Endothelial cell of umbilical vein (primary cell): Measurements from ENCODE around the gene JAZF1. TPM values are rescaled to one million over a fixed set of nuclear protein-coding genes. Genes with fewer than 3 reads are reported as not detected.

ENCODE experiments used
- BruUV-seq: library from RNA; stranded (reverse); fragments of 400-500 nt; replicated peaks from 2 replicates; lab custom pipeline; 2021; lab: Mats Ljungman, UMichigan
- CTCF ChIA-PET: fragments of 300-600, 350-600 bp; sonication (Branson Sonifier 250); formaldehyde crosslinking; loops from one replicate; lab custom pipeline; 2021; ENCODE audit warnings: antibody characterized with exemption, inconsistent platforms; lab: Charles Lee
- POLR2A ChIA-PET: fragments of 300-600, 350-600 bp; sonication (Branson Sonifier 250); formaldehyde crosslinking; loops from one replicate; lab custom pipeline; 2021; ENCODE audit warnings: antibody characterized with exemption, inconsistent platforms; lab: Charles Lee
- DNase-seq: peaks from one replicate; pipeline ENCODE4 v3.0.0-alpha.2; 2011; ENCODE audit warnings: low read depth, low spot score
- FAIRE-seq: peaks from 2 replicates; lab custom pipeline; 2011; peaks lifted over from hg19 to GRCh38; lab: Jason Lieb, UNC
- H2AFZ ChIP-seq: 2 replicates; pipeline ENCODE4 v1.6.0; 2012; ENCODE audit warnings: low read depth, low read length, control low read depth, inconsistent platforms
- H3K27ac ChIP-seq: 2 replicates; pipeline ENCODE4 v1.5.1; 2011; ENCODE audit warnings: low read depth, mild to moderate bottlenecking, control low read depth, low read length, moderate library complexity; ENCODE audit not compliant: insufficient read depth
- H3K27me3 ChIP-seq, 2 experiments: 2 replicates each; pipeline versions ENCODE4 v1.6.0 to v1.6.1; 2011; ENCODE audit warnings: low read length in 2 of 2, mixed read lengths in 1 of 2; ENCODE audit not compliant: control insufficient read depth in 2 of 2, insufficient read depth in 2 of 2
- H3K36me3 ChIP-seq, 2 experiments: 2 replicates in 1 of 2; 3 replicates in 1 of 2; pipeline ENCODE4 v1.5.1; 2011; ENCODE audit warnings: low read length in 2 of 2, mild to moderate bottlenecking in 1 of 2, moderate library complexity in 1 of 2; ENCODE audit not compliant: control insufficient read depth in 2 of 2, insufficient read depth in 2 of 2; ENCODE audit errors: extremely low read depth in 1 of 2
- H3K4me1 ChIP-seq: 3 replicates; pipeline ENCODE4 v1.5.1; 2011; ENCODE audit warnings: mild to moderate bottlenecking, low read length; ENCODE audit not compliant: control insufficient read depth, insufficient read depth; ENCODE audit errors: extremely low read depth
- H3K4me2 ChIP-seq: 2 replicates; pipeline ENCODE4 v1.6.1; 2011; ENCODE audit warnings: low read length, control low read depth, mixed read lengths; ENCODE audit not compliant: insufficient read depth
- H3K4me3 ChIP-seq, 3 experiments: fragments of 200-600 bp in 1 of 3; sonication (generic), shearing (Covaris generic) in 1 of 3; replicated peaks in 1 of 3; 2 replicates each; pipeline ENCODE4 v1.5.1; 2011 to 2016; ENCODE audit warnings: control low read depth in 3 of 3, low read length in 3 of 3, mild to moderate bottlenecking in 2 of 3, inconsistent platforms in 1 of 3, low read depth in 1 of 3, moderate library complexity in 1 of 3; ENCODE audit not compliant: insufficient read depth in 1 of 3
- H3K79me2 ChIP-seq: 2 replicates; pipeline ENCODE4 v1.6.0; 2012; ENCODE audit warnings: low read length, inconsistent platforms; ENCODE audit not compliant: control insufficient read depth, insufficient read depth
- H3K9ac ChIP-seq: replicated peaks from 2 replicates; pipeline ENCODE3; 2011; ENCODE audit warnings: low read length, control low read depth; ENCODE audit not compliant: insufficient read depth; ENCODE audit errors: extremely low read depth
- H3K9me1 ChIP-seq: replicated peaks from 3 replicates; pipeline ENCODE4 v1.6.0; 2011; ENCODE audit warnings: mild to moderate bottlenecking, low read length; ENCODE audit not compliant: control insufficient read depth, insufficient read depth; ENCODE audit errors: extremely low read depth
- H3K9me3 ChIP-seq: replicated peaks from 2 replicates; pipeline ENCODE4 v1.5.1; 2012; ENCODE audit warnings: low read length, inconsistent platforms; ENCODE audit not compliant: control insufficient read depth, insufficient read depth
- H4K20me1 ChIP-seq: replicated peaks from 2 replicates; pipeline ENCODE3; 2011; ENCODE audit warnings: mild to moderate bottlenecking, low read length; ENCODE audit not compliant: control insufficient read depth, insufficient read depth; ENCODE audit errors: extremely low read depth
- EZH2 ChIP-seq: IDR thresholded peaks from 2 replicates; pipeline ENCODE4 v1.6.1; 2012; ENCODE audit warnings: borderline replicate concordance, low read depth, mild to moderate bottlenecking, moderate library complexity, low read length, inconsistent platforms; ENCODE audit not compliant: severe bottlenecking
- FOS ChIP-seq: IDR thresholded peaks from 2 replicates; pipeline ENCODE4 v1.6.1; 2011; ENCODE audit warnings: mild to moderate bottlenecking, low read length, moderate library complexity, borderline replicate concordance; ENCODE audit not compliant: insufficient read depth
- GATA2 ChIP-seq: IDR thresholded peaks from 2 replicates; pipeline ENCODE4 v1.7.0; 2011; ENCODE audit warnings: low read depth, mild to moderate bottlenecking, moderate library complexity, mixed read lengths, low read length; ENCODE audit not compliant: insufficient read length, insufficient read depth
- JUN ChIP-seq: IDR thresholded peaks from 2 replicates; pipeline ENCODE4 v1.6.1; 2011; ENCODE audit warnings: borderline replicate concordance, low read depth; ENCODE audit not compliant: insufficient read length, insufficient read depth
- POLR2A ChIP-seq: IDR thresholded peaks from 2 replicates; pipeline ENCODE4 v1.6.1; 2012; ENCODE audit warnings: low read depth, mild to moderate bottlenecking, control low read depth, low read length
- POLR2AphosphoS5 ChIP-seq: IDR thresholded peaks from 2 replicates; pipeline ENCODE4 v1.6.1; 2012; ENCODE audit warnings: low read depth, mild to moderate bottlenecking, control low read depth, low read length, moderate library complexity; ENCODE audit not compliant: insufficient read depth
- dilution Hi-C: fragments of 300-500 bp; cut with MboI; formaldehyde crosslinking; loops from one replicate; pipeline ENCODE4 v1.15.0; 2019; ENCODE audit warnings: low sequenced_read_pairs; ENCODE audit not compliant: extremely low pct_ligation_motif_present
- intact Hi-C: fragments of 100-400 bp; cut with micrococcal nuclease; formaldehyde crosslinking; loops from one replicate; pipeline ENCODE4 v1.10.0; 2022
- polyA plus RNA-seq, 4 experiments: library from polyadenylated mRNA; depleted of rRNA in 3 of 4; stranded (reverse) in 3 of 4; unstranded in 1 of 4; fragments of >200 nt; gene quantifications; 2 replicates each; pipeline versions ENCODE4 v1.2.1 to v1.2.3, GENCODE V29; 2011 to 2012; ENCODE audit warnings: missing spikeins in 1 of 4
- total RNA-seq: library from RNA; stranded (reverse); gene quantifications from 2 replicates; pipeline ENCODE4 v1.2.3, GENCODE V29; 2021
- TF ChIP-seq, protein P1 (sequence below), 2 donors: IDR thresholded peaks; 1 replicate in 1 of 2; 2 replicates in 1 of 2; pipeline ENCODE4 v1.5.1; 2011; ENCODE audit warnings: low read length in 2 of 2, mild to moderate bottlenecking in 2 of 2, moderate library complexity in 2 of 2, control low read depth in 1 of 2, inconsistent platforms in 1 of 2, low read depth in 1 of 2; ENCODE audit not compliant: insufficient read depth in 1 of 2; ENCODE audit errors: extremely low read depth in 1 of 2
- TF ChIP-seq, protein P2 (sequence below): IDR thresholded peaks from 2 replicates; pipeline ENCODE4 v1.6.1; 2011; ENCODE audit not compliant: insufficient read depth, insufficient read length

JAZF1 gene
- total and polyA plus RNA-seq, 2 donors (not counting 3 experiments of a cell fraction or from before 2014, with no cell fraction given), result 2.5 to 16.9 TPM

DNA sequence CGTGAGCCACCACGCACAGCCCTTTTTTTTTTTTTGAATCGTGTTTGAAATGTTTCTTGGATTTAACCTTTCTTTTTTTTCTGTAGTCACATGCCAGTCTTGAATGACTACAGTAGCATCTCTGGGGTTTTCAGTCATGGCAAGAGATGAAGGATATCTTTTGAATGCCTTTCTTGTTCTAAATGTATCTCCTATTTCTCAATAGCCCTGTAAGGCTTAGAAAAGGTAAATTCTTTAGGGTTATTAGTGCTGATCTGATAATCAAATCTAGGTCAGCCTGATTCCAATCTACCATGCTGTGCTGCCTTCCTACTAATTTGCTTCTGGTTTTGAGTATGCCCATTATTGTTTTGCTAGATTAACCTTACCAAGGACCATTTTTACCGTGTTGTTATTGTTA lies 370.4 kb downstream of the JAZF1 start:
- no peaks in the 10 kb centered on the region for H3K9me1 ChIP-seq
- DNase-seq, result no peak
- no peak overlapping the region for H2AFZ ChIP-seq
- no peak overlapping the region for H3K4me3 ChIP-seq
- CTCF ChIA-PET, result no interaction called here
- no peak for FAIRE-seq
- no peaks in the 10 kb centered on the region for H3K9me3 ChIP-seq
- H3K27me3 ChIP-seq, result no peaks in the 10 kb centered on the region
- no peaks in the 10 kb centered on the region for H3K4me1 ChIP-seq
- BruUV-seq, result no TSS peak
- no peaks in the 10 kb centered on the region for H4K20me1 ChIP-seq
- TF ChIP-seq, protein P1, sequence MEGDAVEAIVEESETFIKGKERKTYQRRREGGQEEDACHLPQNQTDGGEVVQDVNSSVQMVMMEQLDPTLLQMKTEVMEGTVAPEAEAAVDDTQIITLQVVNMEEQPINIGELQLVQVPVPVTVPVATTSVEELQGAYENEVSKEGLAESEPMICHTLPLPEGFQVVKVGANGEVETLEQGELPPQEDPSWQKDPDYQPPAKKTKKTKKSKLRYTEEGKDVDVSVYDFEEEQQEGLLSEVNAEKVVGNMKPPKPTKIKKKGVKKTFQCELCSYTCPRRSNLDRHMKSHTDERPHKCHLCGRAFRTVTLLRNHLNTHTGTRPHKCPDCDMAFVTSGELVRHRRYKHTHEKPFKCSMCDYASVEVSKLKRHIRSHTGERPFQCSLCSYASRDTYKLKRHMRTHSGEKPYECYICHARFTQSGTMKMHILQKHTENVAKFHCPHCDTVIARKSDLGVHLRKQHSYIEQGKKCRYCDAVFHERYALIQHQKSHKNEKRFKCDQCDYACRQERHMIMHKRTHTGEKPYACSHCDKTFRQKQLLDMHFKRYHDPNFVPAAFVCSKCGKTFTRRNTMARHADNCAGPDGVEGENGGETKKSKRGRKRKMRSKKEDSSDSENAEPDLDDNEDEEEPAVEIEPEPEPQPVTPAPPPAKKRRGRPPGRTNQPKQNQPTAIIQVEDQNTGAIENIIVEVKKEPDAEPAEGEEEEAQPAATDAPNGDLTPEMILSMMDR (IDR thresholded peaks at IDR 0.05; ENCODE audit: extremely low read depth in 1 of 2, insufficient read depth in 1 of 2, low read depth in 1 of 2, low read length in 2 of 2), result no peak
- no peak for TF ChIP-seq POLR2A
- TF ChIP-seq EZH2, result no peak
- TF ChIP-seq FOS, result no peak
- intact Hi-C loops, result loop anchor here (10.0 kb wide), 1 partner anchor 215 kb away; no protein-coding TSS in a partner anchor
- no peak overlapping the region for H3K4me2 ChIP-seq
- no peaks in the 10 kb centered on the region for H3K79me2 ChIP-seq
- H3K27ac ChIP-seq, result no peak overlapping the region
- dilution Hi-C loops, result no loop called here
- POLR2A ChIA-PET, result no interaction called here
- no peaks in the 10 kb centered on the region for H3K36me3 ChIP-seq
- no peak overlapping the region for H3K9ac ChIP-seq

- TF ChIP-seq, protein P2, sequence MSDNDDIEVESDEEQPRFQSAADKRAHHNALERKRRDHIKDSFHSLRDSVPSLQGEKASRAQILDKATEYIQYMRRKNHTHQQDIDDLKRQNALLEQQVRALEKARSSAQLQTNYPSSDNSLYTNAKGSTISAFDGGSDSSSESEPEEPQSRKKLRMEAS, result no peak
- TF ChIP-seq JUN (no peak), GATA2 (no peak), POLR2AphosphoS5 (no peak)
- TF ChIP-seq, protein P1 (IDR thresholded peaks at IDR 0.05; ENCODE audit: extremely low read depth in 1 of 2, insufficient read depth in 1 of 2, low read depth in 1 of 2, low read length in 2 of 2), result no peak
- no peaks in the 10 kb centered on the region for H3K9me1 ChIP-seq
- H3K79me2 ChIP-seq, result no peaks in the 10 kb centered on the region
- ChIA-PET POLR2A (no interaction called here), CTCF (interaction anchor here (1.4 kb wide), 1 partner anchor 24 kb away, joined by 3 read pairs; no protein-coding TSS in a partner anchor)
- intact Hi-C loops (no loop called here), dilution Hi-C loops (no loop called here)
- no peak overlapping the region for H3K27ac ChIP-seq
- no peaks in the 10 kb centered on the region for H3K9me3 ChIP-seq
- H3K4me1 ChIP-seq, result no peaks in the 10 kb centered on the region
- H3K27me3 ChIP-seq, result no peaks in the 10 kb centered on the region
- H3K36me3 ChIP-seq, result no peaks in the 10 kb centered on the region
- no peak overlapping the region for H3K4me2 ChIP-seq
- no peak for DNase-seq
- H3K4me3 ChIP-seq, result no peak overlapping the region
- BruUV-seq, result no TSS peak
- H3K9ac ChIP-seq, result no peak overlapping the region
- FAIRE-seq, result no peak
- no peak overlapping the region for H2AFZ ChIP-seq
- no peaks in the 10 kb centered on the region for H4K20me1 ChIP-seq
Measured at GRCh38 chr7:27808626-27809025, 372.0 kb downstream of the JAZF1 start.
